Muscle of back (tissue), 11 donors: ENCODE results near the gene LENG8. TPM values are rescaled to one million over a fixed set of nuclear protein-coding genes. Genes with fewer than 3 reads are reported as not detected.
"Not testable (repeated sequence)": the region's sequence is repeated elsewhere in the genome, so short reads cannot be mapped to it uniquely, and the experiment has no call there.

ENCODE experiments used
- DNase-seq, 3 donors: peaks; one replicate each; pipeline versions ENCODE4 v3.0.0 to v3.0.0-alpha.2; 2013
- polyA plus RNA-seq, 10 donors: library from polyadenylated mRNA; unstranded; fragments of 120-200 nt; gene quantifications; one replicate each; pipeline ENCODE4 v1.2.1, GENCODE V29; 2013; ENCODE audit not compliant: insufficient read length in 10 of 10

Gene LENG8
- polyA plus RNA-seq, 10 donors, result 51.0 to 156 (median 85.9) TPM

DNA sequence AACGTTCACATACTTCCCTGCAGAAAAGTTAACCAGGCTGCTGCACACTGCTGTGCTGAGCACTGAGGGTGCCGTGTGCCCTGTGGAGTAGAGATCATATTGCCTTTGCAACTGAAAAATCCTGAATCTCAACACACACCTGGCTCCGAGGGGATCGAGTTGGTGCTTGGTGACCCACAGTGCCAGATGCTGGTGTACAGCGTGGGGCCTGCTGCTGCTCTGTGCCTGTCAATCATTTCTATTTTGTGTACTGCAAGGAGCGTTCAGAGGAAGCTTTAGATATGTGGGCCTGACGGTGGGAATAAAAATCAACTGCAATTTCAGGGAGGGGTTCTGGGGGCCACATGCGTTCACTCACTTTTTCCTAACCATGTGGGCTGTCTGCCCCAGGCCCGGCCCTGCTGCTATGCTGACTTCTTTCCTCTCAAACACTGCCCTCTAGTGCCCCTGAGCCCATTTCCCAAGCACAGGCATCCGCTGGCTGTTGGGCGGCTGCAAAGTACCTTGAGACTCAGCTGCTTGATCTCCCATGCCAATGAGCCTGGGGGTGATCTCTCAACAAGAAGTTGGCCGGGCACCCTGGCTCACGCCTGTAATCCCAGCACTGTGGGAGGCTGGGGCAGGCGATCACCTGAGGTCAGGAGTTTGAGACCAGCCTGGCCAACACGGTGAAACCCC lies 9.7 kb upstream of the LENG8 start:
- peak in 2 of 3 donors; percentile 31 to 47 for DNase-seq

DNA sequence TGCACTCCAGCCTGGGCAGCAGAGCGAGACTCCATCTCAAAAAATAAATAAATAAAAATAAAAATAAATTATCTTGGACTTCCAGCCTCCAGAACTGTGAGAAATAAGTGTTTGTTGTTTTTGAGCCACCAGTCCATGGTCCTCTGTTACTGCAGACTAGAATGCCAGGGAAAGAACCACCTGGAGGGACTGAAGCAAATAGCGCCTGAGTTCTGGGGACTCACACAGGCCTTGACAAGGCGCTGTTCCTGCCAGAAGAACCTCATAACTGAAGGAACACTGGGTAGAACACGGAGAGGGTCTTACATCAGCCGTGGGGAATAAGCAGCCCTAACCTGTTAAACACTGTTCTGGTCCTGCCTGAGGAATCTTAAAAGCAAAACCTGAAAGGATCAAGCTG lies 8.4 kb upstream of the LENG8 start:
- DNase-seq, result no peak

DNA sequence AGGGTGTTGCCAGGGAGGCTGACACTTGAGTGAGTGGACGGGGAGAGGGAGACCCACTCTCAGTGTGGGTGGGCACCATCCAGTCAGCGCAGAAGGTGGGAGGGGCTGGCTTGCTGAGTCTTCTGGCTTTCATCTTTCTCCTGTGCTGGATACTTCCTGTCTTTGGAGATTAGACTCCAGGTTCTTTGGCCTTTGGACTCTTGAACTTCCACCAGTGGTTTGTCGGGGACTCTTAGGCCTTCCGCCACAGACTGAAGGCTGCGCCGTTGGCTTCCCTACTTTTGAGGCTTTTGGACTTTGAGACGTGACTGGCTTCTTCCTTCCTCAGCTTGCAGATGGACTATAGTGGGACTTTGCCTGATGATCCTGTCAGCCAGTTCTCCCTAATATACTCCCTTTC lies 4.3 kb upstream of the LENG8 start:
- no peak for DNase-seq

DNA sequence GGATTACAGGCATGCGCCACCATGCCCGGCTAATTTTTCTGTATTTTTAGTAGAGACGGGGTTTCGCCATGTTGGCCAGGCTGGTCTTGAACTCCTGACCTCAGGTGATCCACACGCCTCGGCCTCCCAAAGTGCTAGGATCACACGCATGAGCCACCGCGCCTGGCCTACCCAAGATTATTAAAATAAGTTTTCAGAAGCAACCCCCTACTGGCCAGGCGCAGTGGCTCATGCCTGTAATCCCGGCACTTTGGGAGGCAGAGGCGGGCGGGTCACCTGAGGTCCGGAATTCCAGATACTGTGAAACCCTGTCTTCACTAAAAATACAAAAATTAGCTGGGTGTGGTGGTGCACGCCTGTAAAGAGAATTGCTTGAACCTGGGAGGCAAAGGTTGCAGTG lies 2.6 kb upstream of the LENG8 start:
- not testable (repeated sequence) for DNase-seq

DNA sequence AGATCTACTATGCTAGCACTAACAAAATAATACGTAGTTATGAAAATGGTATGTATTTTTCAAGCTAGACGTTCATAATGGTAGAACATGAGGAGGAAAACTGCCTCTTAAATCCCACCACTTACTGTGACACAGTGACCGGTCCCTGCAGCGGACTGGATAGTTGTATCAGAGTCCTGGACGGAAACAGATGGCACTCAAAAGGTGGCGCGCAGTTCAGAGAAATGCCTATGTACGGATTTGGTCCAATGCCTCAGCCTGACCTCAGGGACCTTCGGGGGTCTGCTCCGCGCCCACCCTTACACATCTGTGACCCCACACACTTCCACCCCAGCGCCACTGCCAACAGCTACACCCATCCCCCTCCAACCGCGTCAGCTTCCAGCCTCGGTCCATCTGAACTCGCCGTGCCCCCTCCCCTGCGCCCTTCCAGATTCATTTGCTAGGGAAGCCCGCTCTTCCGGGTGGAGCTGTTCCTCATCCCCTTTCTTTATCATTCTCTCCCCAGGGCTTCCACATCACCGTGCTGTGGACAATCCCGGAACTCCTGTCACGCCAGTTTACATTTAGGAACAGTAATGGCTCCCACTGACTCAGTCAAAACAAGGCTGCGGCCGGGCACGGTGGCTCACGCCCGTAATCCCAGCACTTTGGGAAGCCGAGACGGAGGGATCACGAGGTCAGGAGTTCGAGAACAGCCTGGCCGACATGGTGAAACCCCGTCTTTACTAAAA lies 792 bp upstream of the LENG8 start:
- peak; percentile 41 to 83 (median 67) for DNase-seq

DNA sequence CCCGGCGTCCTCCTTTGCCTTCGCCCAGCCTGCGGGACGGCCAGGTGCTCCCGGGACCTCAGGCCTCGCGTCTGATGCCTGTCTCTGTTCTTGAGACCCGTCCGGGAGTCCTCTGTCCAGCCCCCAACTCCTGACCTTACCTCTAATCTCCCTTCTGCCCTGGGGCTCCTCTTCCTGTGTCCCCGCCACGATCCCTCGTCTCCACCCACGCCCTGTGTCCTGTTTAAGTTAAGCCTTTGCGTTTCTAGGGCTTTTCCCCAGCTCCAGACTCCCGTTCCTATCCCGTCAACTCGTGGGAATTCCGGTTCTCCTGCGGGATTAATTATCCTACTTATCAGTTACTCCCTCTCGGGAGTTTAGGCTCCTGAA lies 686 bp downstream of the LENG8 start:
- DNase-seq, result no peak

DNA sequence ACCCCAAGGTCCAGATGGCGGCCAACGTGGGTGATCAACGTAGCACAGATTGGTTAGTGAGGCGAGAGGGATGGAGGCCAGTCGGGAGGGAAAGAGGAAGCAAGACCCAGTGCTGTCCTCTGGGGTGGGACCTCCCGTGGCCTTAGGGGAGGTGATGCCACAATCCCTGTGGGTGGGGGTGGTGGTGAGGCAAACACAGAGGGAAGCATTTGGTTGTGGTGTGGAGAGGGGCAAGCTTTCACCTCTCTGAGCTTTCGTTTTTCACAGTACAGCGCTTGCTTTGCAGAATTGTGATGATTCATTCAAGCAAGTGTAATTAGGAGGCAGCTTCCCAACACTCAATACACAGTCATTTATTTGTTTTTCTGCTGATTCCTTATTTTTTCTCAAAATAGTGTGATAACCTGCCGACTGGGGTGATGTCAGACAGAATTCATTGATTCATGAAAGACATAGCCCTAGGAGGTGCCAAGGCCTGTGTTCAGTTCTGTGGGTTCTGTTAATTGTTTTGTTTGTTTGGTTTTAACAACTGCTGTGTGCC lies 2.4 kb downstream of the LENG8 start:
- no peak for DNase-seq

DNA sequence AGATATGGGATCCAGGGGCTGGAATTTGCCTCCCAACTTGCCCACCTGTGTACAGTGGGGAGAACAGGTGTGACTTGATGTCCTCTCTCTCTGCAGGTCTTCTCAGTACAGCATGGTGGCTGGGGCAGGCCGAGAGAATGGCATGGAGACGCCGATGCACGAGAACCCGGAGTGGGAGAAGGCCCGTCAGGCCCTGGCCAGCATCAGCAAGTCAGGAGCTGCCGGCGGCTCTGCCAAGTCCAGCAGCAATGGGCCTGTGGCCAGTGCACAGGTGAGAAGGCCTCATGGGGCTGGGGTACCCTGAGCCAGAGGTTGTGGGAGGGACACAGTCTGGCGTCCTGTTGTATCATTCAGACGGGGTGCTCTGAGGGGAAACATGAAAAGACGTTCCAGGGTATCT lies 3.0 kb downstream of the LENG8 start:
- no peak for DNase-seq

DNA sequence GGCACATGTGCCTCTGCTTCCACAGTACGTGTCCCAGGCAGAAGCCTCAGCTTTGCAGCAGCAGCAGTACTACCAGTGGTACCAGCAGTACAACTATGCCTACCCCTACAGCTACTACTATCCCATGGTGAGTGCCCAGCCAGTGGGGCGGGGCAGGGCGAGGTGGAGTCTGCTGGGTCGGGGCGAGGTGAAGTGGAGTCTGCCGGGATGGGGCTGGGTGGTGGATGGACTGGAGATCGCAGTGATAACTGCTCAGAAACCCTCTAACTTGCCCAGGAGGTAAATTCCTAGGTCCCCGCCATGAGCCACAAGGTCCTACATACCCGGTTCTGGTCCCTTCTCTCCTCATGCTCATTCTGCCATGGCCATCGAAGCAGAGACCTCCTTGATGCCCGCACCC lies 3.6 kb downstream of the LENG8 start:
- DNase-seq, result no peak

DNA sequence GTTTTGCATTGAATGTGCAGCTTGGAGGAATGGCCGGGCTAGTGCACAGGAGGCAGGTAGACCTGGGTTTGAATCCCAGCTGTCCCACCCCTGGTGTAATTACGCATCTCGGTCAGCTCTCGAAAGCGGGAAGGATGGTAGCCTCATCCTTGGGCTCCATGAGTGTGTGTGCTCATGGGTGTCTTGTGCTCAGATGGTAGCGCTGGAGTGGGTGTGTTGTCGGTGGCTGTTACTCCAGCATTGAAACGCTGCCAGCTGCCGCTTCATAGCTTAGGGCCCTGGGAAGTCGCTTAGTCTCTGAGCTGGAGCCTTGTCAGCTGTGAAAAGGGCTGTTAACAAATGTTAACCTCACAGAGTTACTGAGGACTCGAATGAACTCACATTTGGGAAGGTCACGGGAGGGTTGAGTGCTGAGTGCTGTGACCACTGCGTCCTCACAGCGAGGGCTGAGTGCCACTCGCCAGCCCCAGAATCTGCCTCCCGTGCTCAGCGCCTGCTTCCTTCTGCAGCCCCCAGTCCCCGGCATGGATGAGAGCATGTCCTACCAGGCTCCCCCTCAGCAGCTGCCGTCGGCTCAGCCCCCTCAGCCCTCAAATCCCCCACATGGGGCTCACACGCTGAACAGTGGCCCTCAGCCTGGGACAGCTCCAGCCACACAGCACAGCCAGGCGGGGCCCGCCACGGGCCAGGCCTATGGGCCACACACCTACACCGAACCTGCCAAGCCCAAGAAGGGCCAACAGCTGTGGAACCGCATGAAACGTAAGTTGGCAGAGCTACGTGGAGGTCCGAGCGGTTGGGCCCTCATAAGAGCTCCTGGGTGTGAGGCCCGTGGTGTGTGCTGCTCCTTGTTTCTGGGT lies 5.2 kb downstream of the LENG8 start:
- no peak for DNase-seq

DNA sequence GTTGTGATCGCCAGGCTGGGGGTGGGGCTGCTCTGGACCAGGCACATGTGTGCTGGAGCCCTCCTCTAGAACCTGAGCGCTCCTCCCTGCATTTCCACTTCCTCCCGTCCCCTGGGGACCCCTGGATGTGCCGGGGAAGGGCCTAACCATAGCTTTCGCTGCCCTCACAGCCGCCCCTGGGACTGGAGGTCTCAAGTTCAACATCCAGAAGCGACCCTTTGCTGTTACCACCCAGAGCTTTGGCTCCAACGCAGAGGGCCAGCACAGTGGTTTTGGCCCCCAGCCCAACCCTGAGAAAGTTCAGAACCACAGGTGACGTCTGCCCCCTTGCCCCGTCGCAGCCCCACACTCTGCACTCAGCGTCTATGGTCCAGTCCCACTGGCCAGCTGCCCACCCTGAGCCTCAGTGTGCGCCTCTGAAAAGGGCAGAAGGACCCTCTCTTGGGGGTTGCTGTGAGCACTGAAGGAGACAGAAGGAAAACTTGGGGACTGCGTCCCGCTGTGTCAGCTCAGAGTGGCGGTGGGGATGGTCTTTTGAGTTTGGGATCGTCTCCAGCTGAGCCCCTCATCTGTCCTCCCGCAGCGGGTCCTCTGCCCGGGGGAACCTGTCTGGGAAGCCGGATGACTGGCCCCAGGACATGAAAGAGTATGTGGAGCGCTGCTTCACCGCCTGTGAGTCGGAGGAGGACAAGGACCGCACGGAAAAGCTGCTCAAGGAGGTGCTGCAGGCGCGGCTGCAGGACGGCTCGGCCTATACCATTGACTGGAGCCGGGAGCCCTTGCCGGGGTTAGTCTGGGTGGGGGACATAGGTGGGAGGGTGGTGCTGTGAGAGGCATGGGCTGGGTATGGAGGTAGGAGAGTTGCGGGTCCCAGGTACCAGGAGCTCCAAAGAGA lies 6.0 kb downstream of the LENG8 start:
- no peak for DNase-seq

DNA sequence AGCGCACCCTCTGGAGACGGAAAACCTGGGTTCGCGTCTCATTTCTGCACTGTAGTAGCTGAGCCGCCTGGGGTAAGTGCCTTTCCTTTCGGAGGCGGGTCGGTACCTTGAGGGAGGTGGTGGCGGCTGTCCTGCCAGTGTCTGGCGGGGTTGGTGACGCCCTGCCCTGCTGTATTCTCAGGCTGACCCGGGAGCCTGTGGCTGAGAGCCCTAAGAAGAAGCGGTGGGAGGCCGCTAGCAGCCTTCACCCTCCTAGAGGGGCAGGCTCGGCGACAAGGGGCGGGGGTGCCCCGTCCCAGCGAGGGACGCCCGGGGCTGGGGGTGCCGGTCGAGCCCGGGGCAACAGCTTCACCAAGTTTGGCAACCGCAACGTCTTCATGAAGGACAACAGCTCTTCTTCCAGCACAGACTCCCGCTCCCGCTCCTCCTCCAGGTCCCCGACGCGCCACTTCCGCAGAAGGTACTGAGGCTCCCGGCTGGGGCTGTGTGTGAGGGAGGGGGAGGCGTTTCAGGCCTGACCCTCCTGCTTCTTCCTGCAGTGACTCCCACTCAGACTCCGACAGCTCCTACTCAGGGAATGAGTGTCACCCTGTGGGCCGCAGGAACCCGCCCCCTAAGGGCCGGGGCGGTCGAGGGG lies 6.9 kb downstream of the LENG8 start:
- no peak for DNase-seq

DNA sequence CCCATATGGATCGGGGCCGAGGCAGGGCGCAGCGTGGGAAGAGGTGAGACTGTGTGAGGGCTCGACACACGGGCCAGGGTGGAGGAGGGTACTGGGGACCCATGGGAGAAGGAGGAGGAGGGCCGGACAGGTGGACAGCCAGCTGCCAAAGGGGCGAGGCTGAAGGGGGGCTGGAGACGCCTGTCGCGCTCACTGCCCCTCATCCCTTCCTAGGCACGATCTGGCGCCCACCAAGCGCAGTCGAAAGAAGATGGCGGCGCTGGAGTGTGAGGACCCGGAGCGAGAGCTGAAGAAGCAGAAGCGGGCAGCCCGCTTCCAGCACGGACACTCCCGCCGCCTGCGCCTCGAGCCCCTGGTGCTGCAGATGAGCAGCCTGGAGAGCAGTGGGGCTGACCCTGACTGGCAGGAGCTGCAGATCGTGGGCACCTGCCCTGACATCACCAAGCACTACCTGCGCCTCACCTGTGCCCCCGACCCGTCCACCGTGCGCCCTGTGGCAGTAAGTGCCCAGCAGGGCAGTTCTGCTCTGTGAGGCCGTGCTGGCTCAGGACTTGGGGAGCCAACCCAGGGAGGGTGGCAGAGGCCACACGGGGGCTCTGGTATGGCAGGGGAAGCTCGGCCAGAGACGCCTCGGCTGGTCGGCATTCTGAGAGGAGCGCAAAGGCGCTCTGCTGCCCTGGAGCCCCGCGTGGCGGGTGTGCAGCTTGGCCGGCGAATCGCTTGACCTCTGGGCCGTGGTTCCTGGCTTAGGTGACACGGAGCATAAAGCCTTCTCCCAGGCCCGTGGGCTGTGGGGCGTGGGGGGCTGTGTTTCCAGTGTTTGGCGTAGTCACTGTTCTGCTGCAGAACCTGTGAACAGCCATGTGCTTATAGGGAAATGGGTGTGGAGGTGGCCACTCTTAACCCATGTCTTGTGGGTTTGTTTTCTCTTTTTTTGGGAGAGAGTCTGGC lies 7.7 kb downstream of the LENG8 start:
- DNase-seq, result no peak

DNA sequence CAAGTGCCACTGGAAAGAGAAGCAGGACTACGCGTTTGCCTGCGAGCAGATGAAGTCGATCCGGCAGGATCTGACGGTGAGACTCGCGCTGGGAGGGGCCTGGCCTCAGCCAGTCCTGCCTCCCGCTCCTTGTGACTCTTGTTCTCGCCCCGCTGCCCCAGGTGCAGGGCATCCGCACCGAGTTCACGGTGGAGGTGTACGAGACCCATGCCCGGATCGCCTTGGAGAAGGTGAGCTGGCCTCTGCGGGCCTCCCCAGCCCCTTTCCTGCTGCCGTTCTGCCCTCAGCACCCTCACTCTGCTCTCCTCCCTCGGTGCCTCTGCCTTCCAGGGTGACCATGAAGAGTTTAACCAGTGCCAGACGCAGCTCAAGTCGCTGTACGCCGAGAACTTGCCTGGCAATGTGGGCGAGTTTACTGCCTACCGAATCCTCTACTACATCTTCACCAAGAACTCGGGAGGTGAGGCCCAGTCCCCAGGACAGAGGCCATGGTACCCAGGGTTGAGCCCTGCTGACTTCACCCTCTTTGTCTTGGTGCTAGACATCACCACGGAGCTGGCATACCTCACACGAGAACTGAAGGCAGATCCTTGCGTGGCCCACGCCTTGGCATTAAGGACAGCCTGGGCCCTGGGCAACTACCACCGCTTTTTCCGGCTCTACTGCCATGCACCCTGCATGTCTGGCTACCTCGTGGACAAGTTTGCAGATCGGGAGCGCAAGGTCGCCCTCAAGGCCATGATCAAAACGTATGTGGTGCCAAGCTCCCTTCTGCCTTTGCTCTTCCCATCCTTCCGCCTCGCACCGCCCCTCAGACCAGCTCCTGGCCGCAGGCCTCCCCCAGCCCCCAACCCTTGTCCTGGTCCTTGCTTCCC lies 9.0 kb downstream of the LENG8 start:
- DNase-seq, result no peak

DNA sequence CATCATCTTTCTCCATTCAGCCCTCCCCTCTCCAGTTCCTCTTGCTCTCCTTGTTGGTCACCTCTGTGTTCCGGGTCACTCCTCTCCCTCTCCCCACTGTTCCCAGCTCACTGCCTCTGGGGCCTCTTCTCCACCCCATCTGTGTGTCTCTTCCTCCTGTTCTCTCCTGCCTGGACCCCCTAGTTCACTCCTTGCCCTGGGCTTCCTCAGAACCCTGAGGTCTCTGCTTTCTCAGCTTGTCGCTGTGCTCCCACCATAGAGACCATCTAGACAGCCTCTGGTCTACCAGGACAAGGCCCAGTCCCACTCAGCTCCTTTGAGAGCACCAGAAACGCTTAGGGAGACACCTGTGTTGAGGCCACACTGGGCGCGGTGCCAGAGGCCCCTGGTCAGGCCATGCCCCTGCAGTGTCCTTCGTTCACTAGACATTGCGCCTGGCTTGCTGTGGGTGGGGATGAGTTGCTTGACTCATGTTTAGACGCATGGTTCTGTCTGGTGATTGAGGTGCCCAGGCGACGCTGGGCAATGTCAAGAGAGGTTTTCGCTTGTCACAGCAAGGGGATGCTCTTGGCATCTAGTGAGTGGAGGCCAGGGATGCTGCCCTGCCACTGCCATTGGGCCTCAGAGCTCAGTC lies 9.8 kb downstream of the LENG8 start:
- no peak for DNase-seq

DNA sequence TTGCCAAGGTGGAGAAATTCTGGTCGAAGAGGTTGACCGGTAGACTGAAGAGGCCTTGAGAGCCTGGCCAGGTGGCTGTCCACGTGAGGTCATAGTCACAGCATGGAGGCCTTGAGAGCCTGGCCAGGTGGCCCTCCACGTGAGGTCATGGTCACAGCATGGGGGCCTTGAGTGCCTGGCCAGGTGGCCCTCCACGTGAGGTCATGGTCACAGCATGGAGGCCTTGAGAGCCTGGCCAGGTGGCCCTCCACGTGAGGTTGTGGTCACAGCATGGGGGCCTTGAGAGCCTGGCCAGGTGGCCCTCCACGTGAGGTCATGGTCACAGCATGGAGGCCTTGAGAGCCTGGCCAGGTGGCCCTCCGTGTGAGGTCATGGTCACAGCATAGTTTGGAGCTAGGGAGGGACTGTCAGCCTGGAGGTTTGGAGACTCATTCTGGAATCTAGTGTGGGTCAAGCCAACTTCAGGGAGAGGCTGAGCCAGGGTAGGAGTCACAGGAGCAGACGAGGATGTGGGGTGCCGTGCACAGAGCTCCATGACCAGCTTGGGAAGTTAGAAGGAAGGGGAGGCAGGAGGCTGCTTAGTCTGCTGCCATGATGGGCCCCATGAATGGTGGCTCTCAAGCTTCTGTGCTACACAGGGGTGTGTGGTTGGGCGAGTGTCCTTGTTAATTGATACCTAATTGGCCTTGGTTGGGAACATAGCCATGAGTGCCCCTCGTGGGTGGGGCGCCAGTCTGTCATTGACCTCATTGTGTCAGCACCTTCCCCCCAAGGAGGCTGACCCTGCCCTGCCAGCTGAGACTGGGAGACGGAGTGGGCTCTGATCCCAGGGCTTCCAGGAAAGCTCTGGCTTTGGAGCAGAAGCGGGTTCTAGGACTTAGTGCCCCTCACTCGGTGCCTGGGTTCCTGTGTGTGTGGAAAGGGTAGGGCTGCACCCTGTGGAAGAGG lies 10.6 kb downstream of the LENG8 start:
- DNase-seq, result no peak
